HG03135 (cell line): ENCODE measurements around the gene NUP153.

Experiments
- ATAC-seq: cut with Tn5 transposase; IDR thresholded peaks from one replicate; pipeline ENCODE4 v1.9.1; 2021; ENCODE audit warnings: mild to moderate bottlenecking, moderate library complexity; ENCODE audit not compliant: unreplicated experiment

Gene NUP153

DNA sequence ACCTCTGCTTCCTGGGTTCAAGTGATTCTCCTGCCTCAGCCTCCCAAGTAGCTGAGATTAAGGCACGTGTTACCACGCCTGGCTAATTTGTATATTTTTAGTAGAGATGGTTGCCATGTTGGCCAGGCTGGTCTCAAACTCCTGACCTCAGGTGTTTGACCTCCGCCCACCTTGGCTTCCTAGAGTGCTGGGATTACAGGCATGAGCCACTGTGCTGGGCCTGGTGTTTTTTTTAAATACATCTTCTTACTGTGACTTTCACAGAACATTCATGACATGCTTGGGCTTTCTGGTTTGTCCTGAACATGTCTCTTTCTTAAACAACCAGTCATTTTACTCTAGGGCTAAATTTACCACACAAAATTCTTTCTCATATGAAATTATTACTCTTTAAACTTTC, 141.3 kb downstream of the NUP153 start:
- no peak for ATAC-seq
